HepG2 (cell line): ENCODE data around the gene STEAP1B. TPM values are rescaled to one million over a fixed set of nuclear protein-coding genes. Genes with fewer than 3 reads are reported as not detected.

Experiments used
- AGO2 ChIP-seq: fragments of 200-400 bp; formaldehyde crosslinking; optimal IDR thresholded peaks from 2 replicates; pipeline ENCODE3; 2017; ENCODE audit warnings: mild to moderate bottlenecking, low read depth, low read length, moderate library complexity
- FOSL1 ChIP-seq: sonication (generic); formaldehyde crosslinking; IDR thresholded peaks from 2 replicates; pipeline ENCODE4 v1.9.0; 2021; ENCODE audit warnings: missing genetic modification reagents, borderline replicate concordance
- FOXM1 ChIP-seq: sonication (generic); formaldehyde crosslinking; IDR thresholded peaks from 2 replicates; pipeline ENCODE4 v1.5.0; 2020; ENCODE audit warnings: missing genetic modification reagents
- GLI4 ChIP-seq: sonication (generic); formaldehyde crosslinking; IDR thresholded peaks from 2 replicates; pipeline ENCODE4 v1.5.1; 2020; ENCODE audit warnings: missing genetic modification reagents, mild to moderate bottlenecking, moderate library complexity, borderline replicate concordance
- HOXA3 ChIP-seq: sonication (generic); formaldehyde crosslinking; IDR thresholded peaks from 2 replicates; pipeline ENCODE4 v1.5.0; 2020; ENCODE audit warnings: missing genetic modification reagents
- PAX8 ChIP-seq: sonication (generic); formaldehyde crosslinking; IDR thresholded peaks from 2 replicates; pipeline ENCODE4 v1.8.0; 2022; ENCODE audit warnings: mild to moderate bottlenecking, missing genetic modification reagents, borderline replicate concordance
- PCBP2 ChIP-seq: fragments of 200-400 bp; formaldehyde crosslinking; optimal IDR thresholded peaks from 2 replicates; pipeline ENCODE3; 2018; ENCODE audit warnings: low read length, low read depth; ENCODE audit not compliant: poor library complexity, severe bottlenecking
- RFXANK ChIP-seq: IDR thresholded peaks from 2 replicates; pipeline ENCODE4 v1.6.1; 2016
- RNF2 ChIP-seq: fragments of 450-650 bp; conservative IDR thresholded peaks from 2 replicates; pipeline ENCODE4 v1.6.1; 2016; ENCODE audit warnings: low read depth
- TAF15 ChIP-seq: fragments of 200-400 bp; formaldehyde crosslinking; IDR thresholded peaks from one replicate; pipeline ENCODE4 v1.6.1; 2018; ENCODE audit warnings: mild to moderate bottlenecking, low read depth, low read length; ENCODE audit not compliant: poor library complexity, severe bottlenecking
- ZFP91 ChIP-seq: sonication (generic); formaldehyde crosslinking; IDR thresholded peaks from 2 replicates; pipeline ENCODE4 v1.9.0; 2022; ENCODE audit warnings: missing genetic modification reagents, mild to moderate bottlenecking, borderline replicate concordance
- ZHX2 ChIP-seq, 2 experiments: sonication (generic) in 1 of 2; formaldehyde crosslinking in 1 of 2; IDR thresholded peaks; 2 replicates each; pipeline versions ENCODE4 v1.6.1 to v1.9.0; 2014 to 2022; ENCODE audit warnings: antibody characterized with exemption in 1 of 2, borderline replicate concordance in 1 of 2, inconsistent platforms in 1 of 2, low read depth in 1 of 2, missing genetic modification reagents in 1 of 2
- ZMAT5 ChIP-seq: sonication (generic); formaldehyde crosslinking; IDR thresholded peaks from 2 replicates; pipeline ENCODE4 v1.5.0; 2020; ENCODE audit warnings: mild to moderate bottlenecking, low read depth, missing genetic modification reagents, borderline replicate concordance
- ZNF124 ChIP-seq: sonication (generic); formaldehyde crosslinking; IDR thresholded peaks from 2 replicates; pipeline ENCODE4 v1.4.0; 2020; ENCODE audit warnings: missing genetic modification reagents
- ZNF234 ChIP-seq: sonication (generic); formaldehyde crosslinking; conservative IDR thresholded peaks from 2 replicates; pipeline ENCODE4 v1.5.1; 2020; ENCODE audit warnings: mild to moderate bottlenecking, missing genetic modification reagents
- ZNF24 ChIP-seq: fragments of 450-650 bp; IDR thresholded peaks from 2 replicates; pipeline ENCODE4 v1.6.1; 2017; ENCODE audit warnings: antibody characterized with exemption, mild to moderate bottlenecking
- ZNF451 ChIP-seq: sonication (generic); formaldehyde crosslinking; IDR thresholded peaks from 2 replicates; pipeline ENCODE4 v1.5.0; 2020; ENCODE audit warnings: mild to moderate bottlenecking, missing genetic modification reagents
- ZNF484 ChIP-seq: sonication (generic); formaldehyde crosslinking; IDR thresholded peaks from 2 replicates; pipeline ENCODE4 v1.5.1; 2020; ENCODE audit warnings: mild to moderate bottlenecking, low read depth, missing genetic modification reagents, borderline replicate concordance
- ZNF674 ChIP-seq: sonication (generic); formaldehyde crosslinking; IDR thresholded peaks from 2 replicates; pipeline ENCODE4 v1.5.0; 2020; ENCODE audit warnings: low read depth, mild to moderate bottlenecking, missing genetic modification reagents
- ZNF772 ChIP-seq: sonication (generic); formaldehyde crosslinking; IDR thresholded peaks from 2 replicates; pipeline ENCODE4 v1.5.0; 2020; ENCODE audit warnings: mild to moderate bottlenecking, missing genetic modification reagents
- ZNF775 ChIP-seq: sonication (generic); formaldehyde crosslinking; IDR thresholded peaks from 2 replicates; pipeline ENCODE4 v1.4.0; 2020; ENCODE audit warnings: missing genetic modification reagents, mild to moderate bottlenecking, moderate library complexity, borderline replicate concordance
- ZSCAN29 ChIP-seq: sonication (generic); formaldehyde crosslinking; conservative IDR thresholded peaks from 2 replicates; pipeline ENCODE4 v1.4.0; 2020; ENCODE audit warnings: mild to moderate bottlenecking, missing genetic modification reagents
- polyA plus RNA-seq, 8 experiments: library from polyadenylated mRNA; depleted of rRNA in 3 of 8; stranded (reverse) in 7 of 8; unstranded in 1 of 8; fragments of >200 nt; fragmentation: Illumina TruSeq in 4 of 8; extraction: Trizol in 4 of 8; gene quantifications; 2 replicates each; pipeline versions ENCODE4 v1.2.1 to v1.2.3, GENCODE V29; 2011 to 2016; ENCODE audit warnings: low read depth in 4 of 8, missing spikeins in 1 of 8, mixed read lengths in 1 of 8; ENCODE audit not compliant: insufficient read depth in 1 of 8
- total RNA-seq, 5 experiments: library from RNA; depleted of rRNA; stranded (reverse); fragments of >200 nt; fragmentation: Illumina TruSeq; extraction: Trizol; gene quantifications; 2 replicates each; pipeline ENCODE4 v1.2.3, GENCODE V29; 2016; ENCODE audit warnings: low read depth in 1 of 5

The STEAP1B gene
- total and polyA plus RNA-seq, 2 of the 13 experiments (the other 11 are each of a cell fraction or from before 2014, with no cell fraction given), result not detected

GRCh38 chr7:22442187-22442881 lies 57.7 kb downstream of the STEAP1B start (continued):
- TF ChIP-seq TAF15 (no peak), ZMAT5 (CRISPR knock-in tag) (no peak), ZNF24 (peak; percentile 72; the same call in 1 of the 2 replicates), HOXA3 (CRISPR knock-in tag) (peak; percentile 67; the same call in 1 of the 2 replicates), ZFP91 (CRISPR knock-in tag) (no peak; the same call in 1 of the 2 replicates), FOSL1 (CRISPR knock-in tag) (no peak), AGO2 (no peak), PCBP2 (no peak), RFXANK (CRISPR knock-in tag) (no peak), ZNF124 (CRISPR knock-in tag) (peak; percentile 85; the same call in 1 of the 2 replicates), ZNF451 (CRISPR knock-in tag) (no peak), ZNF484 (CRISPR knock-in tag) (no peak), FOXM1 (CRISPR knock-in tag) (no peak), ZNF775 (CRISPR knock-in tag) (no peak), ZNF234 (CRISPR knock-in tag) (no peak), PAX8 (CRISPR knock-in tag) (no peak), ZHX2 (IDR thresholded peaks at IDR 0.05; ENCODE audit: low read depth) (no peak), ZHX2 (CRISPR knock-in tag; IDR thresholded peaks at IDR 0.05; ENCODE audit: borderline replicate concordance) (no peak), ZSCAN29 (CRISPR knock-in tag) (peak; percentile 99), ZNF772 (CRISPR knock-in tag) (no peak), RNF2 (no peak), GLI4 (CRISPR knock-in tag) (no peak), ZNF674 (CRISPR knock-in tag) (no peak)
